Neural progenitor cell (in vitro differentiated cells): Measurements from ENCODE around the gene FAT2. TPM values are rescaled to one million over a fixed set of nuclear protein-coding genes. Genes with fewer than 3 reads are reported as not detected.

Experiments used
- DNase-seq: peaks from one replicate; pipeline ENCODE4 v3.0.0-alpha.2; 2016; ENCODE audit warnings: low spot score
- H2AFZ ChIP-seq: fragments of 200-600 bp; sonication (generic); replicated peaks from 2 replicates; pipeline ENCODE4 v1.6.1; 2016; ENCODE audit warnings: antibody characterized with exemption
- H3F3A ChIP-seq: fragments of 200-600 bp; sonication (generic); 2 replicates; pipeline ENCODE4 v1.6.1; 2016; ENCODE audit warnings: antibody characterized with exemption, low read depth
- H3K27ac ChIP-seq: fragments of 200-600 bp; sonication (generic); 2 replicates; pipeline ENCODE4 v1.5.1; 2016; ENCODE audit warnings: mild to moderate bottlenecking
- H3K27me3 ChIP-seq: fragments of 200-600 bp; sonication (generic); 2 replicates; pipeline ENCODE4 v1.6.1; 2016; ENCODE audit warnings: mild to moderate bottlenecking, moderate library complexity
- H3K36me3 ChIP-seq: fragments of 200-600 bp; sonication (generic); 2 replicates; pipeline ENCODE4 v1.5.1; 2016
- H3K4me1 ChIP-seq: fragments of 200-600 bp; sonication (generic); 2 replicates; pipeline ENCODE4 v1.6.1; 2016; ENCODE audit warnings: mixed run types
- H3K4me2 ChIP-seq: fragments of 200-600 bp; sonication (generic); 2 replicates; pipeline ENCODE4 v1.6.1; 2016
- H3K4me3 ChIP-seq: fragments of 200-600 bp; sonication (generic); 2 replicates; pipeline ENCODE4 v1.5.1; 2016
- H3K79me2 ChIP-seq: fragments of 200-600 bp; sonication (generic); 2 replicates; pipeline ENCODE4 v1.6.1; 2016; ENCODE audit warnings: low read depth
- H3K9ac ChIP-seq: fragments of 200-600 bp; sonication (generic); 2 replicates; pipeline ENCODE4 v1.6.1; 2016
- H3K9me3 ChIP-seq: fragments of 200-600 bp; sonication (generic); 2 replicates; pipeline ENCODE4 v1.5.1; 2016; ENCODE audit warnings: low read depth
- H4K20me1 ChIP-seq: fragments of 200-600 bp; sonication (generic); 2 replicates; pipeline ENCODE4 v1.6.1; 2016; ENCODE audit warnings: low read depth
- H3K27ac Mint-ChIP-seq: 3 replicates; pipeline ENCODE4 v1.8.0; 2021; ENCODE audit warnings: mixed read lengths
- H3K27me3 Mint-ChIP-seq: 2 replicates; pipeline ENCODE4 v1.8.0; 2022; ENCODE audit warnings: low read depth, mild to moderate bottlenecking, inconsistent platforms, moderate library complexity, mixed read lengths; ENCODE audit not compliant: insufficient read depth
- H3K36me3 Mint-ChIP-seq: 3 replicates; pipeline ENCODE4 v1.8.0; 2021; ENCODE audit warnings: mixed read lengths
- H3K4me1 Mint-ChIP-seq: 3 replicates; pipeline ENCODE4 v1.8.0; 2021; ENCODE audit warnings: mixed read lengths
- H3K4me3 Mint-ChIP-seq: 3 replicates; pipeline ENCODE4 v1.8.0; 2021; ENCODE audit warnings: mild to moderate bottlenecking, moderate library complexity, mixed read lengths
- H3K9me3 Mint-ChIP-seq: 3 replicates; pipeline ENCODE4 v1.8.0; 2020; ENCODE audit warnings: mixed read lengths
- CTCF ChIP-seq: fragments of 200-600 bp; sonication (generic); IDR thresholded peaks from 2 replicates; pipeline ENCODE4 v1.5.1; 2017; ENCODE audit warnings: antibody characterized with exemption, mild to moderate bottlenecking
- EZH2 ChIP-seq: fragments of 200-600 bp; sonication (generic); IDR thresholded peaks from 2 replicates; pipeline ENCODE4 v1.6.1; 2017; ENCODE audit warnings: antibody characterized with exemption, mild to moderate bottlenecking, moderate library complexity
- EZH2phosphoT487 ChIP-seq: fragments of 200-600 bp; sonication (generic); IDR thresholded peaks from 2 replicates; pipeline ENCODE4 v1.6.1; 2017; ENCODE audit warnings: antibody characterized with exemption
- total RNA-seq: library from RNA; depleted of rRNA; stranded (reverse); fragments of >200 nt; gene quantifications from 2 replicates; pipeline ENCODE4 v1.2.3, GENCODE V29; 2015; ENCODE audit warnings: low replicate concordance

FAT2 gene
- total RNA-seq, 1 donor from 2014 or later = 0.36 TPM

- no peak overlapping the region for H3K4me2 ChIP-seq
- no peak overlapping the region for H3K27ac ChIP-seq
- H3K27ac Mint-ChIP-seq = no peak overlapping the region
- no peaks in the 10 kb centered on the region for H3K9me3 Mint-ChIP-seq
- H3K36me3 ChIP-seq = no peaks in the 10 kb centered on the region
- H3K9ac ChIP-seq = no peak overlapping the region
- H3K4me3 Mint-ChIP-seq = no peak overlapping the region
- peaks cover 3% of the 10 kb centered on the region for H3K27me3 Mint-ChIP-seq
- no peaks in the 10 kb centered on the region for H3K27me3 ChIP-seq
- H4K20me1 ChIP-seq = no peaks in the 10 kb centered on the region
- TF ChIP-seq CTCF (no peak), EZH2 (no peak), EZH2phosphoT487 (no peak)
- H3K4me1 Mint-ChIP-seq = no peaks in the 10 kb centered on the region
- H3K36me3 Mint-ChIP-seq = no peaks in the 10 kb centered on the region
- no peaks in the 10 kb centered on the region for H3K4me1 ChIP-seq
- no peaks in the 10 kb centered on the region for H3K9me3 ChIP-seq
- H3K79me2 ChIP-seq = no peaks in the 10 kb centered on the region
- no peak overlapping the region for H2AFZ ChIP-seq
- H3F3A ChIP-seq = no peaks in the 10 kb centered on the region
- H3K4me3 ChIP-seq = no peak overlapping the region
- DNase-seq = no peak
Observed at GRCh38 chr5:151571270-151572173, 19.6 kb downstream of the FAT2 start.

GRCh38 chr5:151570512-151571269, 20.4 kb downstream of the FAT2 start:
- Histone ChIP-seq H3K27ac (no peak overlapping the region), H3K4me1 (no peaks in the 10 kb centered on the region), H3K4me2 (no peak overlapping the region), H3K9me3 (no peaks in the 10 kb centered on the region), H3K9ac (no peak overlapping the region), H4K20me1 (no peaks in the 10 kb centered on the region), H3K4me3 (no peak overlapping the region), H3K36me3 (no peaks in the 10 kb centered on the region), H3K79me2 (no peaks in the 10 kb centered on the region), H2AFZ (no peak overlapping the region), H3K27me3 (no peaks in the 10 kb centered on the region), H3F3A (no peaks in the 10 kb centered on the region)
- H3K27me3 Mint-ChIP-seq = peaks cover 3% of the 10 kb centered on the region
- no peak overlapping the region for H3K4me3 Mint-ChIP-seq
- TF ChIP-seq EZH2phosphoT487 = no peak
- DNase-seq = no peak
- peaks cover 3% of the 10 kb centered on the region for H3K9me3 Mint-ChIP-seq
- H3K4me1 Mint-ChIP-seq = no peaks in the 10 kb centered on the region
- H3K36me3 Mint-ChIP-seq = no peaks in the 10 kb centered on the region
- H3K27ac Mint-ChIP-seq = no peak overlapping the region

GRCh38 chr5:151570058-151570457, 21.1 kb downstream of the FAT2 start:
- H3K4me1 Mint-ChIP-seq = no peaks in the 10 kb centered on the region
- H3K4me3 ChIP-seq = no peak overlapping the region
- no peak for DNase-seq

More at GRCh38 chr5:151570058-151570457, 21.1 kb downstream of the FAT2 start:
- H4K20me1 ChIP-seq = no peaks in the 10 kb centered on the region
- TF ChIP-seq CTCF (no peak), EZH2 (no peak), EZH2phosphoT487 (no peak)
- H3K27me3 Mint-ChIP-seq = peaks cover 3% of the 10 kb centered on the region
- H3K27ac Mint-ChIP-seq = no peak overlapping the region
- no peaks in the 10 kb centered on the region for H3K4me1 ChIP-seq
- no peak overlapping the region for H2AFZ ChIP-seq
- peaks cover 3% of the 10 kb centered on the region for H3K9me3 Mint-ChIP-seq
- no peak overlapping the region for H3K4me3 Mint-ChIP-seq
- no peaks in the 10 kb centered on the region for H3K27me3 ChIP-seq
- H3K9ac ChIP-seq = no peak overlapping the region
- H3F3A ChIP-seq = no peaks in the 10 kb centered on the region
- no peaks in the 10 kb centered on the region for H3K79me2 ChIP-seq
- H3K4me2 ChIP-seq = no peak overlapping the region
- no peaks in the 10 kb centered on the region for H3K36me3 Mint-ChIP-seq
- H3K9me3 ChIP-seq = no peaks in the 10 kb centered on the region
- no peaks in the 10 kb centered on the region for H3K36me3 ChIP-seq
- no peak overlapping the region for H3K27ac ChIP-seq
